Renal cortex interstitium (tissue), 11 donors: ENCODE measurements around the gene CCDC127. TPM values are rescaled to one million over a fixed set of nuclear protein-coding genes. Genes with fewer than 3 reads are reported as not detected.
A peak's percentile ranks its signal among the peaks of the same experiment; 100 is the strongest.

Source experiments
- DNase-seq, 11 donors: peaks; one replicate each; pipeline ENCODE4 v3.0.0-alpha.2; 2013; ENCODE audit warnings: low read depth in 9 of 11, low spot score in 4 of 11; ENCODE audit errors: extremely low read depth in 1 of 11
- polyA plus RNA-seq, 3 donors: library from polyadenylated mRNA; unstranded; fragments of 120-200 nt; gene quantifications; one replicate each; pipeline ENCODE4 v1.2.1, GENCODE V29; 2013; ENCODE audit not compliant: insufficient read length in 3 of 3

The CCDC127 gene
- polyA plus RNA-seq, 3 donors, result 14.0 to 18.9 (median 18.5) TPM

DNA sequence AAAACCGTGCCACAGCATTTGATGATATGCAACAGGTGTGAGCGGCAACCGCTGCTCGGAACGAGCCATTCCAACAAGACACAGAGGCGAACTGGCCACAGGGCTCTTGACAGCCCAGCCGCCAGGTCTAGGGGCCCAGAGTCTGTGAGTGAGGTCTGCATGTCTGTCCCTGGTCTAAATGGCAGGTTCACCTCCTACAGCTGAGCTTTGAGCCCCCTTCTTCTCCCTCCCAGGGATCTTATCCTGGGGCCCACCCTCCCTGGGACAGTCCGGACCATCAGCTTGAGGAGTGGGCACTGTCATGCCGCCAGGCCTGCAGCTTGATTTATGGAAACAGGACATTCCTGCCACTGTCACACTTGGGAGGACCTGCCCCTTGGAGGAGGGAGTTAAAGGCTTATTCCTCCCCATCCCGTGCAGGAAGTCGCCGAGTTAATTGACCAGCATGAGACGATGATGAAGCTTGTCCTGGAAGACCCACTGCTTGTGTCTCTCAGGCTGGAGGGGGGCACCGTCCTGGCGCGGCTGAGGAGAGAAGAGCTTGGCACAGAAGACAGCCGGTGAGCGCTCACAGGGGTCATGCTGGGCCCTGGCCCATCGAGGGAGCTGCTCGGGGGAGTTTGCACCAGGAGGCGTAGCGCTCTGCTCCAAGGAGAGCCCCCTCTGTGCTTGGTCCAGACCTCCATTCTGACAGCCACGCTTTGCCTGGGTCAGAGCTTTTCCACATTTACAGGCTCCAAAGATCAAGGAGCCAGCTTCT is 62.1 kb downstream of the CCDC127 start:
- peak in 6 of 11 donors; percentile 17 to 52 (median 39) for DNase-seq

GRCh38 chr5:154826-155225 is 63.1 kb downstream of the CCDC127 start:
- no peak for DNase-seq

GRCh38 chr5:154236-154635 is 63.7 kb downstream of the CCDC127 start:
- DNase-seq, result no peak

GRCh38 chr5:153256-153655 is 64.7 kb downstream of the CCDC127 start:
- DNase-seq, result no peak

DNA sequence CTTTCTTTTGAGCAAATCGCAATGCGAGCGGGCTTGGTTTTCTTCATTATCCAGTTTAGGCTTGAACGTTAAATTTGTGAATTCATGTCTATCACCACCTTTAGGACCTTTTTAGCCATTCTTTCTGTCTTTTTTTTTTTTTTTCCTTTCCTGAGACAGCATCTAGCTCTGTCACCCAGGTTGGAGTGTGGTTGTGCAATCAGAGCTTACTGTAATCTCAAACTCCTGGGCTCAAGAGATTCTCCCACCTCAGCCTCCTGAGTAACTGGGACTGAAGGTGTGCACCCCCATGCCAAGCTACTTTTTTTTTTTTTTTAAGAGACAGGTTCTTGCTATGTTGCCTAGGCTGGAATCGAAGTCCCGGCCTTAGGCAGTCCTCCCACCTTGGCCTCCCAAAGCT is 65.9 kb downstream of the CCDC127 start:
- DNase-seq, result no peak

DNA sequence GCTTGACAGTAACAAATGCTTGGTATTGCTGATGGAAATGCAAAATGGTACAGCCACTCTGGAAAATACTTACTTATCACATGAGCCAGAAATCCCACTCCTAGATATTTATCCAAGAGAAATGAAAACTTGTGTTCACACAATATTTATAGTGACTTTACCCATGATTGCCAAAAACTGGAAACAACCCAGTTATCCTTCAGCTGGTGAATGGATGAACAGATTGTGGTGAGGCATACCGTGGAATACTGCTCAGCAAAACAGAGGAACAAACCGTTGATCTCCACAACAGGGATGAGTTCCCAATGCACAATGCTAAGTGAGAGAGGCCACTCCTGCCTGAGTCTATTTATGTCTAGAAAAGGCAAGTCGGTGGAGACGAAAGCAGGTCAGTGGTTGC is 67.2 kb downstream of the CCDC127 start:
- no peak for DNase-seq

GRCh38 chr5:149745-150485 is 68.0 kb downstream of the CCDC127 start:
- no peak for DNase-seq

- DNase-seq, result no peak
These were observed 70.2 kb downstream of the CCDC127 start for GRCh38 chr5:147751-148150.

Other genes starting within 250 kb of the CCDC127 start
- 10 to 100 TPM; 11.0 to 16.6 (median 14.6) TPM for gene PLEKHG4B, start 126.0 kb downstream of the CCDC127 start, polyA plus RNA-seq
- under 1 TPM in 1 of 3 donors, not detected in 2; 0.13 TPM for gene LRRC14B, start 26.7 kb downstream of the CCDC127 start, polyA plus RNA-seq
- 100 to 1,000 TPM; 130 to 150 (median 148) TPM for gene SDHA, start 167 bp upstream of the CCDC127 start, polyA plus RNA-seq
- gene PDCD6, start 53.5 kb upstream of the CCDC127 start, polyA plus RNA-seq, result 100 to 1,000 TPM; 127 to 135 (median 133) TPM
- 1 to 10 TPM; 2.4 to 3.2 (median 3.1) TPM for gene AHRR, start 103.6 kb upstream of the CCDC127 start, polyA plus RNA-seq
- 10 to 100 TPM; 47.2 to 74.3 (median 58.4) TPM for gene EXOC3, start 225.0 kb upstream of the CCDC127 start, polyA plus RNA-seq